Fibroblast of mammary gland (primary cell): ENCODE results near the gene EHD1.

Experiments
- DNase-seq: peaks from one replicate; pipeline ENCODE4 v3.0.0-alpha.2; 2010; ENCODE audit warnings: low read depth
- H3K4me3 ChIP-seq: 2 replicates; pipeline ENCODE4 v1.5.1; 2011; ENCODE audit warnings: low read depth, mild to moderate bottlenecking, low read length, moderate library complexity; ENCODE audit not compliant: control insufficient read depth
- TF ChIP-seq, protein P1 (sequence below): conservative IDR thresholded peaks from 2 replicates; pipeline ENCODE4 v1.5.1; 2011; ENCODE audit warnings: low read depth, low read length, inconsistent platforms; ENCODE audit not compliant: control insufficient read depth, insufficient read depth

EHD1 gene

DNA sequence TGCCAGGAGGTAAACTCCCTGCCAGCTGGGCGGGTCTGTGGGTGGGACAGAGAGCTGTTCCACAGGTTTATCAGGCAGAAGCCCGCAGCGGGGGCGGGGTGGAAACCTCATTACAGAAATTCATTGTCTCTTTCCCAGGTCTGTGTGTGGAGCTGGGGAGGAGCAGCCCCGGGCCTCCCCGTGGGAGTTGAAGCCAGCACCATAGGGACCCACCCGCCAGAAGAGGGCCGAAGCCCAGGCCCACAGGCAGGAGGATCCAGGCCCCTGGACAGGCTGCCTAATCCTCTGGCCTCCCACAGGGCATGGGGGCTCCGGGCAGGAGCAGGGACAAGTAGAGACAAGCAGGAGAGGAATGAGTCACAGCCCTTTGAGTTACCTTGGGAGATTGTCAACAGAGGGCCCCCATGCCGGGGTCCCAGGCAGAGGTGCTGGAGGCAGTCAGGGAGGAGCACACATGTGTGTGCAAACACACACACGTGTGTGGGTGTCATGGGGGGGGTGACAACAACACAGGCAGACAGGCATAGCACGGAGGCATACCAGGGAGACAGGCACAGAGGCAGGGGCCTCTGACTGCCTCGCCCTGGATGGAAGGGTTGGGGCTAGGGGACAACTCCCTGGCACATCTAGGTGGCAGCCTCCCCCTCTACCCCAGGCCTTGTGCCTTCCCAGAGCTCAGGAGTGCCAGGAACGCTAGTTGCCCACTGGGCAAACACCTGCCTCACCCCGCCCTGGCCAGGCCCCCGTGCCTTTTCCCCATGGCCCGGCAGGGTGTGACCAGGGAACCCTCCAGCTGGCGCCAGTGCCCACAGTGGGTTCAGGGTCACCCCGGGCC, 35.4 kb downstream of the EHD1 start:
- no peak overlapping the region for H3K4me3 ChIP-seq
- no peak for DNase-seq
- TF ChIP-seq, protein P1, sequence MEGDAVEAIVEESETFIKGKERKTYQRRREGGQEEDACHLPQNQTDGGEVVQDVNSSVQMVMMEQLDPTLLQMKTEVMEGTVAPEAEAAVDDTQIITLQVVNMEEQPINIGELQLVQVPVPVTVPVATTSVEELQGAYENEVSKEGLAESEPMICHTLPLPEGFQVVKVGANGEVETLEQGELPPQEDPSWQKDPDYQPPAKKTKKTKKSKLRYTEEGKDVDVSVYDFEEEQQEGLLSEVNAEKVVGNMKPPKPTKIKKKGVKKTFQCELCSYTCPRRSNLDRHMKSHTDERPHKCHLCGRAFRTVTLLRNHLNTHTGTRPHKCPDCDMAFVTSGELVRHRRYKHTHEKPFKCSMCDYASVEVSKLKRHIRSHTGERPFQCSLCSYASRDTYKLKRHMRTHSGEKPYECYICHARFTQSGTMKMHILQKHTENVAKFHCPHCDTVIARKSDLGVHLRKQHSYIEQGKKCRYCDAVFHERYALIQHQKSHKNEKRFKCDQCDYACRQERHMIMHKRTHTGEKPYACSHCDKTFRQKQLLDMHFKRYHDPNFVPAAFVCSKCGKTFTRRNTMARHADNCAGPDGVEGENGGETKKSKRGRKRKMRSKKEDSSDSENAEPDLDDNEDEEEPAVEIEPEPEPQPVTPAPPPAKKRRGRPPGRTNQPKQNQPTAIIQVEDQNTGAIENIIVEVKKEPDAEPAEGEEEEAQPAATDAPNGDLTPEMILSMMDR: no peak

DNA sequence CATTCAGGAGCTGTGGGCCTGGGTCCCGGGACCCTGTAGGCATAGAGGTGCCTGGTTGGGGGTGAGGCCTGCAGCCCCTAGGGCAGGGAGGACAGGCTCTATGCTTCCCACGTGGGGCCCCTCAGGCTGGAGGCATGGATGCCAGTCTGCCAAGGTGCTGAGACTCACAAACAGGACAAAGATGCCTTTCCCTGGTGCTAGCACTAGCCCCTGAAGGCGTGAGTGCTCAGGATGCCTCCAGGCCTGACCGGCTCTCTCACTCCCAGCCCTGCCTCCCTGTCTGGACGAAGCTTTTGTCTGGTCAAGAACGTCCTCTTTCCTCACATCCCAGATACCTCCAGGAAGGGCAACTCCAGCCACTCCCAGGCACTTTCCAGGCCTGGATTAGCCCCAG, 36.1 kb downstream of the EHD1 start:
- TF ChIP-seq, protein P1: no peak
- DNase-seq: no peak
- H3K4me3 ChIP-seq: no peak overlapping the region

DNA sequence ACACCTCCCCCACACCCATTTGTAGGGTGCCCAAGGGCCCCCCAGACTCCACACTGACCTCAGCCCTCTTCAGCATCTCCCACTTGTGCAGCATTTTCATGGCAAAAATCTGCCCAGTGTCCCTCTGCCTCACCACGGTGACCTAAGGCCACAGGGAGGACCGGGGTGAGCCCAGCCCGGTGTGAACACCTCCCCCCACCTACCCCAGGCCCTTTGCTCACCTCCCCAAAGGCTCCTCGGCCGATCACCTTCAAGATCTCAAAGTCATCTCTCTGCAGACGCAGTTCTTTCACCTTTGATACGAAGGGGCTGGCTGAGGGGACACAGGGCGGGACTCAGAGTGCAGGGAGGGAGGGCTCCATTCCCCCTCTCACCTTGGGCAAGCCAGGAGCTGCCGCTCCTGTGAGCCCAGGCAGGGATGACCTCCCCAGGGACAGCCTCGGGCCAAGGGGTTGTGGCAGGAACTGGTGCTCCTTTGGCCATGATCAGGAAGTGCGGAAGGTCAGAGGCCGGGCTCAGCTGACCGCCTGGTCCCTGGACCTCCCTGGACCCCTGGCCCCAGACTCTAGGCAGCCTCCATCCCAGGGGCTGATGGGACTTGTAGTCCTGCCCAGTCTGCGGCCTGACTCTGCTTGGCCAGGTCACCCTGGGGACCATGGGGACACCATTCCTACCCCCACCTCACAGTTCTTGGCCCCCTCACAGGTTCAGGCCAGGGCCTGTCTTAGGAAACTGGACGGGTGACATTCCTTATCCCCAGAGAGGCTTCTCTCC, 36.6 kb downstream of the EHD1 start:
- DNase-seq: no peak
- no peak overlapping the region for H3K4me3 ChIP-seq
- TF ChIP-seq, protein P1: no peak

DNA sequence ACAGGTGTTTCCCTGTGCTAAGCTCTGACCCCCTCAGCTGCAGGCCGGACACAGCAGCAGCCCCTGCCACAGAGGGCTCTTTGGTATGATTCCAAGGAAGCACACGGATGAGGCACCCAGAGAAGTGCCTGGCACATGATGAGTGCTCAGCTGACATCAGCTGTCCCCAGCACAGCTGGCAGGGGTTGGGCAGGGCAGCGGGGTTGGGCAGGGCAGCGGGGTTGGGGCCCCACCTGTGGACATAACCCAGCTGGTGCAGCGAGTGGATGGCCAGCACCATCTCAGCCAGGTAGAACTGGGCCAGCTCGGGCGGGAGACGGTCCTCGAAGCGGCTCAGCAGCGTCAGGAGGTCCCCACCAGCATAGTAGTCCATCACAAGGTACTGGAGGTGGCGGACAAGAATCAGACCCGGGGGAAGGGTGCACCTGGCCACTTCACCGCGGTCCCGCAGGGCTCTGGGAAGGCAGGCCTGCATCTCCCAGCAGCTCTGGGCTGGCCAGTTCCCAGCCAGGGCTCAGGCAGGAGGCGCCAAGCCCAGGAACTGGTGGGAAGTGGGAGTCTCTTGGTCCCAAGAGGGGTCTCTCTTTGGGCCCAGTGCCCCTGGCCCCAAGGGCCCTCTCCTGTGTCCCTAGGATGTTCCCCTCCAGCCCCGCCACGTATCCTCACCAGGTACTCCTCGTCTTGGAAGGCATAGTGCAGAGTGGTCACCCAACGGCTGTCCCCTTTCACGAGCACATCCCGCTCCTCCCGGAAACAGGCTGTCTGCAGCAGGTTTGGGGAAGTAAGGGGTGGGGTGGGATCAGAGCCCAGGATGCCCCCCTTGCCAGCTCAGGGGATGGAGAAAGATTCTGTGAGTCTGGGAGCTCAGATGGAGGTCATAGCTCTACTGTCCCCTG, 38.3 kb downstream of the EHD1 start:
- no peak overlapping the region for H3K4me3 ChIP-seq
- TF ChIP-seq, protein P1: no peak
- DNase-seq: no peak

DNA sequence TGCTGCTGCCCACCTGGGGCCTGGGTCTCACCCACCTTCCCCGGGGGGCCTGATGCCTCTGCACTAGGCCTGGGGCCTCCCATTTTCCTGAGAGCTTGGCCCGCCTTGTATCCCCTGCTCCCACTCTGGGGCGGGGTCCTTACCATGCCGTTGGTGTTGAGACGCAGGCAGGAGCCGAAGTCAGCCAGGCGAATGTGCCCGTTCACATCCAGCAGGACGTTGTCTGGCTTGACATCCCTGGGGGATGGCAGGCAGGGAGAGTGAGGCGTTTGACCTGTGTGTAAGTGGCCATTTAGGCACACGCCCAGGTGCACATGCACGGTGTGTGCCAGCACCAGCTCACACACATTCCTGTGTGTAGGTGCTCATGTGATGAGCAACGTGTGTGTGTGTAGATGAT, 39.1 kb downstream of the EHD1 start:
- no peak for DNase-seq
- H3K4me3 ChIP-seq: no peak overlapping the region
- TF ChIP-seq, protein P1: no peak

DNA sequence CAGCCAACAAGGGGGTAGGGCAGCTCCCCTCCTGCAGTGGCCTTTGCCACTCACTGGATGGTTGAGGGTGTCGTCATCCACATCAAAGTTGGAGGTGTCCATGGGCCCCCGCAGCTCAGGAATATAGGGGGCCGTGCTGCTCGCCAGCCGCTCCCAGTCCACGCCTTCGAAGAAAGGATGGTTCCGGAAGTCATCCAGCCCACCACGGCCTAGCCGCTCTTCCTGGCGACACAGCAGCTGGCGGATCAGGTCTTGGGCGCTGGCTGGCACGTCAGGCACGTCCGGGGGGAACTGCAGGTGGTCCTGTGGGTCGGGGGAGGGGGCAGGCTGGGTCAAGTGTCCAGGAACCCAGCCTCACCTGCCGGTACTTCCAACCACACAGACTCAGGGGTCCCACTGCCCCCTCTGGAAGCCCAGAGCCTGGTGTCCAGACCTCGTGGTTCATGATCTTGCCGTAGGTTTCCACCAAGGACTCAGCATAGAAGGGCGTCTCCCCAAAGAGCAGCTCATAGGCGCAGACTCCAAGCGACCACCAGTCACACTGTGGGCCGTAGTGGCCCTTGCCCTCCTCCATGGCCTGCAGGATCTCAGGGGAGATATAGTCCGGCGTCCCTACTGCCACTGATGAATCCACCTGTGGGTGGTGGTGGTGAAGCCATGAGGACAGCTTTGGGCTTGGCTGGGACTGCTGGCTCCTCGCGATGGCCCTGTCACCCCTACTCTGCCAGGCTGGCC, 39.7 kb downstream of the EHD1 start:
- H3K4me3 ChIP-seq: no peak overlapping the region
- TF ChIP-seq, protein P1: no peak

More for the DNA sequence above, 39.7 kb downstream of the EHD1 start:
- no peak for DNase-seq
